Myocyte (in vitro differentiated cells): ENCODE results near the gene CD99L2. TPM values are rescaled to one million over a fixed set of nuclear protein-coding genes. Genes with fewer than 3 reads are reported as not detected.
A peak's percentile ranks its signal among the peaks of the same experiment; 100 is the strongest.
"Not testable (repeated sequence)": the region's sequence is repeated elsewhere in the genome, so short reads cannot be mapped to it uniquely, and the experiment has no call there.

ENCODE experiments used
- DNase-seq: peaks from one replicate; pipeline ENCODE4 v3.0.0-alpha.2; 2012; ENCODE audit warnings: low read depth
- total RNA-seq: library from RNA; depleted of rRNA; stranded (reverse); fragments of >200 nt; gene quantifications from 2 replicates; pipeline ENCODE4 v1.2.3, GENCODE V29; 2014

The CD99L2 gene
- total RNA-seq, 1 donor from 2014 or later, result 50.5 TPM

DNA sequence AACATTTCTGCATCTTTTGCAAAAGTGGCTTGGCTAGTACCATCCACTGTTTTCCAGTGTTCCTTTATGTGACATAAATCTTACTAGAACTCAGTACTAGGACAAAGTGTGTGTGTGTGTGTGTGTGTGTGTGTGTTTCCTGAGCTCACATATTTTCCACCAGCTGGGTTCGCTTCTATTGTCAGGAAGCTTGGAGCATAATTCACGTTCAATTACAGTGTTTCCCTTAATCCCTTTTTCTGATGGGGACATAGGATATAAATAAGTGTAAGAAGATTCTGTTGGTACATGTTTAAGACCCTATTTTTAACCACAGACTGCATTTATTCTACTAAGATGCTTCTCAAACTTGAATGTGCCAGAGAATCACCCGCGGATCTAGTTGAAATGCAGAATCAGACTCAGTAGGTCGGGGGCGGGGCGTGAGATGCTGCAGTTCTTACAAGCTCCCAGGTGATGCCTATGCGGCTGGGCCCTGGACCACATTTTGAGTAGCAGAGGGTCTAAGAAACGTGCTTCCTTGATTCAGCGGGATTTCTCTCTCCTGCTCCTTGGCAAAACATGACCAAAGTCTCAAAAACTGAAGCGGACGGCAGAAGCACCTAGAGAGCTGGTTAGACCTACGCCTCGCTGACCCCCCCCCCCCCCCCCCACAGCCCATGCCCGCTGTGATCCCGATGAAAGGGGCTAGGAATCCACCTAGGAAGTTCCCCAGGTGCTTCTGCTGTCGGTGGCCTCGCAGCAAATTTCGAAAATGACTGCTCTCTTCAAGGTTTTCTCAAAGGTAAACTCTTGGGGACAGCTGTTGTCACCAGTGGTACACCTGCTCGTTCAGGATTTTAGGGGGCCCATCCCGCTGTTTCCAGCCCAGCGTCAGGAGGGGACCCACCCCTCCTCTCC is 797 bp downstream of the CD99L2 start:
- no peak for DNase-seq

DNA sequence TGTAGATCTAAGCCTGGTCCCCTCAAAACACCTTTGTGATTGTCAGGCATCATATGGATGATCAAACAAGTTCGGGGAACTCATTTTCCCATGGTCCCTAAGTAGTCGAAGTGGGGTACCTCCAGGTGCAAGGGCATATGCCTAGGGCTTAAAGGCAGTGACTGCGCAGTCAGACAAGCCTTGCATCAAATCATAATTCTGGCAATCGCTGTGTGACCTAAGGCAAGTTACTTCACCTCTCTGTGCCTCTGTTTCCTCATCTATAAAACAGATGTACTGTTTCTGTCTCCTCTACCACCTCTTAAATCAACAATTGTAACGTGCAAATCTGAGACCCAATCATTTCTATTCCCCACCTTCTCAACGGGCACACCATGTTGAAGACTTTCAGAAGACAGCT is 1.8 kb downstream of the CD99L2 start:
- DNase-seq, result no peak

DNA sequence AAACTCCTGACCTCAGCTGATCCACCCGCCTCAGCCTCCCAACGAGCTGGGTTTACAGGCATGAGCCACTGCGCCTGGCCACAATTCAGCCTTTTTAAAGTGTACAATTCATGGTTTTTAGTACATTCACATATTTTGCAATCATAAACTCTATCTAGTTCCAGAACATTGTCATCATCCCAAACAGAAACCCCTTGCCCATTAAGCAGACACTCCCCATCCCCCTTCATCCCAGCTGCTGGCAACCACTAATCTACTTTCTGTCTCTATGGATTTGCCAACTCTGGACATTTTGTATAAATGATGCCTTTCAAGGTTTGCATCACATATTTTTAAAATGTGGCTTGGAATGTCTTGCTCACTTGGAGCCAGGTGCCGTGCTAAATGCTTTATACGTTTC is 4.5 kb downstream of the CD99L2 start:
- DNase-seq, result no peak

DNA sequence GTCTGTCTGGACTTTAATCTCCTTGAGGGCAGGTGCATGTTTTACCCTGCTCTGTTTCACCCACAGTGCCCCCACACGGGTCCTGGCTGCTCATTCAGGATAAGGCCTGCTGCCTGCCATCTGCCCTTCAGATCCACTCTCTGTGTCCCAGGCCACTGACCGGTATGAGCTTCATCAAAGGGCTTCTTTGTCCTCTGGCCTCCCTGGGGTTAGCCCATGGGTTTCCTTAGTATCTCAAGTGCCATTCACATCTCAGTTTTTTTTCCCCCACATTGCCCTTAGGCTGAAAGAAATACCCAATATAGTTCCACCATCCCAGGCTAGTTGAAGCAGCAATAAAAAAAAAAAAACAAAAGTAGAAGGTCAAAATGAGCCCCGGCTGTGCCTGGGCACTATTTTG is 9.3 kb downstream of the CD99L2 start:
- no peak for DNase-seq

DNA sequence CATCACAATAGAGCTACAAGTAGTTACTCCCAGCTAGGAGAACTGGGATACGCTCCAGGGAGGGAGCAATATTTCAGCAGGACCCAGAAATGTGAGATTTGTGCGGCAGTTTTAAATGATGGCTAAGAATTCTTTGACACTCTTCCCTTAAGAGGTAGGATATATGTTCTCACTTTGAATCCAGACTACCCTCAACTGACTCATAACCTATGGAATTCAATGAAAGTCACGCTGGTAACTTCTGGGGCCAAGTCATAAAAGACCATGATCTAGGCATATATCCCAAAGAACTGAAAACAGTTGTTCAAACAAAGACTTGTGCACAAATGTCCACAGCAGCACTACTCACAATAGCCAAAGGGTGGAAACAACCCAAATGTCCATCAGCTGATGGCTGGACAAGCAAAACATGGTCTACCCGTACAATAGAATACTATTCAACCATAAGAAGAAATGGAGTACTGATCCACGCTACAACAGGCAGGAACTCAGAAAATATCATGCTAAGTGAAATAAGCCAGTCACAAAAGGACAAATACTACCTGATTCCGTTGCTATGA is 10.5 kb downstream of the CD99L2 start:
- DNase-seq, result no peak

DNA sequence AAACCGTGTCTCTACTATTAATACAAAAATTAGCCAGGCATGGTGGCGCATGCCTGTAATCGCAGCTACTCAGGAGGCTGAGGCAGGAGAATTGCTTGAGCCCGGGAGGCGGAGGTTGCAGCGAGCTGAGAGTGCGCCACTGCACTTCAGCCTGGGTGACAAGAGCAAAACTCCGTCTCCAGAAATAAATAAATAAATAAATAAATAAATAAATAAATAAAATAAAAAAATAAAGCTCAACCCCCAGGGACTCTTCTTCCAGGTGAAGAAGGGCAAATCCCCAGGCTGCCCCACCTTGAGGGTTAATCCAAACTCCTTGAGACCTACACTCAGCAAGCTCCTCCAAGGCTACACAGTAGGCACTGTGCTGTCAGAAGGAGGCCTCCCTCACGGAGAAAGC is 11.2 kb downstream of the CD99L2 start:
- not testable (repeated sequence) for DNase-seq

DNA sequence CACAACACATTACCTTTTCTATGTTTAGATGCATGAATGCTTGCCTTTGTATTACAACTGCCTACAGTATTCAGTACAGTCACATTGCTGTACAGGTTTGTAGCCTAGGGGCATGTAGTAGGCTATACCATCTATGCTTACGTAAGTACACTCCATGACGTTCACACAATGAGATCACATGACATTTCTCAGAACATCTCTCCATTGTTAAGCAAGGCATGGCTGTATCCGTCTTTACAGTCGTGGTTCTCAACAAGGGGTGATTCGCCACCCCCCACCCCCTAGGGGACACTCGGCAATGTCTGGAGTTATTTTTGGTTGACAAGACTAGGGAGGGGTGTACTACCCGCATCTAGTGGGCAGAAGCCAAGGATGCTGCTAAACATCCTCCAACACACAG is 12.1 kb downstream of the CD99L2 start:
- no peak for DNase-seq

DNA sequence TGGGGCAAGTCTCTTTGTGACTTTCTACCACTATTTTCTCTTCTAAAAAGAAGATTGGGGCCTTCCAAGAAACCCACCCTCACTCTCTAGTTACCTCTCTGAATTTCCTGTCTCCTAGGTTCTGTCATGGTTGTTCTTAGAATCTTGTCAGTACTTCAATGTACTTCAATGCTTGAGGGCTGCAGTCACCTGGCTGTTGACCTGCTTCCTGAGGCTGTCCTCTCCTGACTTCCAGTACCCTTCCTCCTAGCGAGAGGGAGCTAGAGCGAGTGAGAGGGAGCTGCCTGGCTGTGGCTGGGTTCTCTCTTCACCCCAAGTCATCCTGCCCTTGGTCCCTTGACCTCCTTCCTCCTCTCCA is 17.7 kb downstream of the CD99L2 start:
- no peak for DNase-seq

DNA sequence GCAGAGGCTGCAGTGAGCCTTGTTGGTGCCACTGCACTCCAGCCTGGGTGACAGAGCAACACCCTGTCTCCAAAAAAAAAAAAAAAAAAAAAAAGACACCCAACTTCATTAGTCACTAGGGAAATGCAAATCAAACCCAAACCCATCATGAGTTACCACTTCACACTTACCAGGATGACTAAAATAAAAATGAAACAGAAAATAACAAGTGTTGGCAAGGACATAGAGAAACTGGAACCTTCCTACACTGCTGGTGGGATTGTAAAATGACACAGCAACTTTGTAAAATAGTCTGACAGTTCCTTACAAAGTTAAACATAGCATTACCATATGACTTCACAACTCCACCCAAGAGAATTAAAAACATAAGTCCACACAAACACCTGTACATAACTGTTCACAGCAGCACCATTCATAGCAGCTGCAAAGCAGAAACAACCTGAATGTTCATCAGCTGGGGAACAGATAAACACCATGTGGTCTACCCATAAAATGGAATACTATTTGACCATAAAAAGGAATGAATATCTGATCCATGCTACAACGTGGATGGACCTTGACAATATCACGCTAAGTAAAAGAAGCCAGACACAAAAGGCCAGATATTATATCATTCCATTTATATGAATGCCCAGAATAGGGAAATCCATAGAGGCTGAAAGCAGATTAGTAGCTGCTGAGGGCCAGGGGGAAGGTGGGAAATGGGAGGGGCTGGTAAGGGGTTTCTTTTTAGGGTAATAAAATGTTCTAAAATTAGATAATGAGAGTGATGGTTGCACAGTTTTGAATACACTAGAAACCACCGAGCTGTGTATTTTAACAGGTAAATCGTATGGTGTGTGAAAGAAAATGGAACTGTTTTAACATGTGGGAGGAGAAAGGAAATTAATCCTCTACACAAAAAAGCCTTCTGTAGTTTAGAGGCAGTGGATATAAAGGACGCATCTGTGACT is 18.3 kb downstream of the CD99L2 start:
- DNase-seq, result no peak

DNA sequence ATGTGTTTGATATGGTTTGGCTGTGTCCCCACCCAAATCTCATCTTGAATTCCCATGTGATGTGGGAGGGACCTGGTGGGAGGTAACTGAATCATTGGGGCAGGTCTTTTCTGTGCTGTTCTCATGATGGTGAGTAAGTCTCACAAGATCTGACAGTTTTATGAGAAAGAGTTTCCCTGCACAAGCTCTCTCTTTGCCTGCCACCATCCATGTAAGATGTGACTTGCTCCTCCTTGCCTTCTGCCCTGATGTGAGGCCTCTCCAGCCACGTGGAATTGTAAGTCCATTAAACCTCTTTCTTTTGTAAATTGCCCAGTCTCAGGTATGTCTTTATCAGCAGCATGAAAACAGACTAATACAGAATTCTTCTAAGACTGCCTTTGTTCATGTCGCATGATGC is 22.8 kb downstream of the CD99L2 start:
- not testable (repeated sequence) for DNase-seq

DNA sequence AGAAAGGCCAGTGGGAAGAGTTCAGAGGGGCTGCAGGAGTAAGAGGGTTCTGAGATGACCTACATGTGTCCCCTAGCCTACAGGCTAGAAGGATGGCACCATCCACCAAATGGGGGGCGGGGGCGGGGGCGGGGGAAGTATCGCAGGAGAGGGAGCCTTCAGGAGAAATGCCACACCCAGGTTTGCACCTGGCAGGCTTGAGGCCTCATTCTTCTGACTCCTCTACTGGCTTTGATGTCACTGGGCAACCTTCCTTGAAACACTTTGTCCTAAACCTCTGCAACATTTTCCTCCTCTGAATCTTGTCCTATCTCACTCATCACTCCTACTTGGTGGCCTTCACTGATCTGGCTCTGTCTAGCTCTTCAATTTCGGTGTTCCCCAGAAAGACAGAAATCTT is 24.0 kb downstream of the CD99L2 start:
- DNase-seq, result no peak

DNA sequence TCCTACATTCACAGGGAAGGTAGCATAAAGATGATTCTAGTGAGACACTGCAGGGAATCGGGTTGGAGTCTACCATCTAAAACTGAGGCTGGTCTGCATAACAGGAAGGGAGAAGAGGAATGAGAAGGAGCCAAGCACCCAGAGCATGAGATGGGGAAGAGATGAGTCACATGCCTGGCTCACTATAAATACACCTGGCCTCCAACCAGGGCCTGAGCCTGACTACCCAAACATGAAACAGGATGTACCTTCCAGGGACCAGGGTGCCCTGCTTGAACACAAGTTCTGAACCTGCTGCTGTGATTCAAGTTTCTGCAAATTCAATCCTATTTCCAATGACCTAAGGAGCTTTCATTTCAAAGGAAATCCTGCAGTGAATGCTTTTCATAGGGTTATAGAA is 24.9 kb downstream of the CD99L2 start:
- peak; percentile 45 for DNase-seq

DNA sequence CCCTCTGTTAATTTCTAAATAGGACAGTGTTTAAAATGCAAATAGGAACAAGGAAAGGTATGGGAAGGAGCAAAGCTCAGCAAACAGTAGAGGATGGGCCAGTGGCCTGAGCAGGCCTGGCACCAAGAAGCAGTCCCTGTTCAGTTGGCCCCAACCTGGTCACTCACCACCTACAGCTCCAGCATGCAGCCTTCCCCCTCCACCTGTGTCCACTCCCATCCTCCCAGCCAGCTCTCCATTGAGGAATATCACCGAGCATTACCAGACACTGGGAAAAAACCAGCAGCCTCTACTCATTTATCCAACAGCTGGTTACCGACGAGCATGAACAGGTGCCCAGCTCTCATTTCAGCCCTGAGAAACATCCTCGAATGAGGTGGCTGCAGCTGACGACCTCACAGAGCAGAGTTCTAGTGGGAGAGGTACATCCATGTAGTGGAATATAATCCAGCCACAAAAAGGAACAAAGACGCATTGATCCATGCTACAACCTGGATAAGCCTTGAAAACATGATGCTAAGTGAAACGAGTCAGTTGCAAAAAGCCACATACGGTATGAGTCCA is 25.6 kb downstream of the CD99L2 start:
- peak; percentile 75 for DNase-seq

DNA sequence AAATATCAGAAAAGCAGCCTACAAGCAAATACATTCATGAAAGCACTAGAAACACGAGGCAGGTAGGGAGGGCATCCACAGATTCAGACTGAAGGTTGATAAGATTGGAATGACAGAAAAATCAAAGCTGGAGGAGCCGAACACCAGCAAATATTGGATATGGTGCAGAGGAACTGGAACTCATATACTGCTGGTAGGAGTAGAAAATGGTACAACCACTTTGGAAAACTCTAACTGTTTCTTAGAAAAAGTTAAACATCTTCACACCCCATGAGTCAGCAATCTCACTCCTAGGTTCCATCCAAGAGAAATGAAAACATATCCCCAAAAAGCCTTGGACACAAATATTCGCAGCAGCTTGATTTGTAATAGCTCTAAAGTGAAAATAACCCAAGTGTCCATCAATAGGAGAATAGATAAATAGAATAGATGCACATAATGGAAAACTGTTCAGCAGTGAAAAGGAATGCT is 27.1 kb downstream of the CD99L2 start:
- no peak for DNase-seq

DNA sequence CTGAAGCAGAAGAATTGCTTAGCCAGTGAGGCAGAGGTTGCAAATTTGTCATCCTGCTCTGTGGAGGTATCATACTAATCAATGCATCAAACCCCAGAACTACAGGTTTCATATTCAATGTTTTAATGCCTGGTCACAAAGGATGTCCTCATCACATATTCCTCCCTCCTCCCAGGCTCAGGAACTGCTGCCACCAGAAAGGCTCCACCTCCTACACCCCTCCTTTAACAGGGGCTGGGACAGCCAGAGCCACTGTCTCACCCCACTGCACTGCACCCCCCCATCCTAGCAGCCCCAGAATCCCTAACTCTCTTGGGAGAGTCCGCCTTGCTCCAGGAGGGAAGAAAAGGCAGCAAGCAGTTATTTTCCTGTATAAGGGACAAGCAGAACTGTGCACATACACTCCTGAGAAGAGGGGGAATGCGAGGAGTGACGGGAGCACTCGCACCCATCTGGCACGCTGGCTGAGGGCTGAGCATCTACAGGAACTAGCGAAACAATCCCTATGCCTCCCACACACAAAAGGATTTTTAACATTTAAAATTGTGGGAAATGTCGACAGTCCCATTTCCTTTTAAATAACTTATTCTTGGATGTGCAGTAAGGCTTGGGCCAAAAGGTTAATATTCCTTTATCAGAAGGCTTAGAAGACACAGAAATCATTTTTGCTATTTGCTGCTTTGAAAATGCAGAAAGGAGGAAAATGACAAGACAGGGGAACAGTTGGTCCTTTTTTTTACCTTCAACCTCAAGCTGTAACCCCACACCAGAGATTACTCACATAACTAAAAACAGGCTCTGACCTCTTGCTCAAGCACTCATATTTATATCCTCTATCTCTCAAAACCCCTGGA is 27.8 kb downstream of the CD99L2 start:
- peak; percentile 47 for DNase-seq

DNA sequence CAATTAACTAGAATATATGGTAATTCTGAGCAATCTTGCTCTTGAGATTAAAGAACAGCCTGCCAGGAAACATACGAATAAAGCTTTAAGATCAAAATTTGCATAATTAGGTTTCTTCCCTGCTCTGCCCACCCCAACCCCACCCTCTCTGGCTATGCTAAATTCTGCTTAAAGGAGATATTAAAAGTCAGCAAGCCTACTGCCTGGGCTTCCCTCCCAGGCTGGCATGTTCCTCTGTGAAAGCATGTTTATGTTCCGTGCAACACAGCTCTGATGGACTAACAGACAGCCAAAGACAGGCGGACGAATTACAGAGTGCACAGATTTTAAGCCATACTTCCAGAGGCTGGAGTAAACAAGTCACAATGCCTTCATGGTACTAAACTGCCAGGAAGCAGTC is 28.4 kb downstream of the CD99L2 start:
- no peak for DNase-seq

DNA sequence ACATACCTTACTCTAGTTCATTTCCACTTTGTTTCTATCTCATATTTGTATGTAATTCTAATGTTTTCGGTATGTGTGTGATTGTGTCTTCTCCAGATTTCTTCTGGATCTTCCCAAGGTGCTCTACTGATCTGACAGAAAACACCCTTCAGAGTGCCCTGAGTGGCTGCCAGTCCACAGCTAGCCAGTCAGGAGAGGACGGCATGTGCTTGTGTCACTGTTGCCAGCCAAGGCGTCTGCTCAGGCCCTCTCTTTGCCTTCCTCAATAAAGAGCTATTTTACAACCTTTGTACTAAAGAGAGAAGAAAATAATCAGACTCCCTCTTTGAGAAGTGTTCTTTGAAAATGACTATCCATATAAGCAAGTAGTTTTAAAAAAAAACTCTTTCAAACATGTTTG is 29.0 kb downstream of the CD99L2 start:
- DNase-seq, result no peak

DNA sequence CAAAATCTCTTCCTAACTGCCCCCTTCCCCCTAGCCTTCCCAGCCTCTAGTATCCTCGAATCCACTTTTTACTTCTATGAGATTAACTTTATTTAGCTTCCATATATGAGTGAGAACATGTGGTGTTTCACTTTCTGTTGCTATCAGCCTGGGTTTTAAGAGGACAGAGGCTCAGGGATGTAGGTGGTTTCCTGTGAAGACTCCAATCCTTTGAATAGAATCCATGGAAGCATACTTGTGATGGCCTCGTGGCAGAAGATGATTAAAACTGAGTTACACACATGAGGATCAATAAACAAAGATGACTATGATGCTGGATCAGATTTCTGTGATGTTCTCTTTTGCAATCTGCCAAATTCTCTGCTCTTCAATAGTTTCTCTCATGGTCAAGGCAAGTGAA is 29.8 kb downstream of the CD99L2 start:
- DNase-seq, result no peak

DNA sequence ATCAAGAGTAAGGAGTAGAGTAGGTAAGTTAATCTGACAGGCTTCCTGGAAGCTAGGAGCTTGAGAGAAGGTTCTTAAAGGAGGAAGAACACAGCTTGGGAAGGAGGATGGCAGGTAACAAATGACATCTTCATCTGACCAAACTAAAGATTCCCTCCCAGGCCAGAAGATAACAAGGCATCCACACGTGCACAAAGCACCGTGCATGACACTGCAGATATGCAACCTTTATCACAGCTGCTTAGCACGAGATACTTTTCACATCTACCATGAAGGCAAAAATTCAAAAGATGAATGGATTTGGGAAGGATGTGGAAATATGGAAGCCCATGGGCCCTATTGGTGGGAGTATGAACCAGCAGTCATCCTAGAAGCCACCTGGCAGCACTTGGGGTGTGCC is 34.3 kb downstream of the CD99L2 start:
- no peak for DNase-seq

DNA sequence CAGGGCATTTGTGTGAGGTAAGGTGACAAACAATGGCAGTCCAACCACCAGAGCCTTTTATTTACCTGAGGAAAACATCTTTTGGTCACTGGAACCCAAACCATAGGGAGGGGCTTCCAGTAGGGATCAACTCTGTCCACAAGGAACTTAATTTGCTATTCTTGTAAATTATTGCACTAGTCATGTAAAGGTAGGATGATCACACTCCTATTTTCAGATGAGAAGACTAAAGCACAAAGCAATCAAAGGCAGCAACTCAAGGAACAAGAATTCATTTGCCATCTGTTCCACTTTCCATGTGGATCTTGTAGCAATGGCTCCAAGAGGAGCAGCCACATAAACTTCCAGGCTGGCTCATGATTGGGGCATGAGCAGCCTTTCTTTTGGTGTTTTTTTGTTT is 35.3 kb downstream of the CD99L2 start:
- no peak for DNase-seq

DNA sequence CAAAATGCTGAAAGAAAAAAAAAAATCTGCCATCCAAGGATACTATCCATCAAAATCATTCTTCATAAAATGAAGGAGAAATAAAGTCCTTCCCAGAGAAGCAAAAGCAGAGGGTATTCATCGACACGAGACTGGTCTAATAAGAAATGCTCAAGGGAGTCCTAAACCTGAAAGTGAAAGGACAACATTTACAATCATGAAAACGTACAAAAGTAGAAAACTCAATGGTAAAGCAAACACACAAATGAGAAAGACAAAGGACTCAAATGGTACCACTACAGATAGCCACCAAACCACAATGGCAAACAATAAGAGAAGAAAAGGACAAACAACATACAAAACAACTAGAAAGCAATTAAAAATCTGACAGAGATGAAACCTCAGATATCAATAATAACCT is 41.0 kb downstream of the CD99L2 start:
- no peak for DNase-seq
